Trophoblast cell (in vitro differentiated cells and primary cell): ENCODE results near the gene PHF12.

Experiments
- DNase-seq, 2 donors: peaks; one replicate each; pipeline ENCODE4 v3.0.0-alpha.2; 2016
- H2AFZ ChIP-seq: 2 replicates; pipeline ENCODE4 v1.6.1; 2013; ENCODE audit warnings: low read length, moderate library complexity, mild to moderate bottlenecking; ENCODE audit not compliant: insufficient read depth, poor library complexity
- H2AK5ac ChIP-seq: 2 replicates; pipeline ENCODE4 v1.6.1; 2013; ENCODE audit warnings: mild to moderate bottlenecking, low read length
- H2BK120ac ChIP-seq: 2 replicates; pipeline ENCODE4 v1.6.1; 2013; ENCODE audit warnings: low read length, mild to moderate bottlenecking, moderate library complexity; ENCODE audit not compliant: insufficient read depth, poor library complexity
- H2BK12ac ChIP-seq: 2 replicates; pipeline ENCODE4 v1.6.1; 2013; ENCODE audit warnings: mild to moderate bottlenecking, low read length, moderate library complexity
- H2BK5ac ChIP-seq: 2 replicates; pipeline ENCODE4 v1.6.1; 2013; ENCODE audit warnings: low read length, low read depth, moderate library complexity, mild to moderate bottlenecking; ENCODE audit not compliant: poor library complexity
- H3K14ac ChIP-seq: 2 replicates; pipeline ENCODE4 v1.6.1; 2013; ENCODE audit warnings: mild to moderate bottlenecking, low read length
- H3K18ac ChIP-seq: 2 replicates; pipeline ENCODE4 v1.6.1; 2013; ENCODE audit warnings: mild to moderate bottlenecking, low read length
- H3K23ac ChIP-seq: 2 replicates; pipeline ENCODE4 v1.6.1; 2013; ENCODE audit warnings: low read length
- H3K27ac ChIP-seq: 2 replicates; pipeline ENCODE4 v1.5.1; 2013; ENCODE audit warnings: low read depth, mild to moderate bottlenecking, inconsistent platforms, low read length, moderate library complexity
- H3K27me3 ChIP-seq: 2 replicates; pipeline ENCODE4 v1.6.1; 2013; ENCODE audit warnings: inconsistent platforms, mild to moderate bottlenecking, low read length, moderate library complexity; ENCODE audit not compliant: insufficient read depth
- H3K36me3 ChIP-seq, 2 experiments: 1 replicate in 1 of 2; 2 replicates in 1 of 2; pipeline ENCODE4 v1.6.1; 2013; ENCODE audit warnings: low read length in 2 of 2, mild to moderate bottlenecking in 2 of 2, moderate library complexity in 1 of 2; ENCODE audit not compliant: insufficient read depth in 2 of 2, control insufficient read depth in 1 of 2
- H3K4ac ChIP-seq: 2 replicates; pipeline ENCODE4 v1.6.1; 2013; ENCODE audit warnings: low read depth, mild to moderate bottlenecking, low read length, moderate library complexity
- H3K4me1 ChIP-seq, 2 experiments: 1 replicate in 1 of 2; 2 replicates in 1 of 2; pipeline ENCODE4 v1.6.1; 2013; ENCODE audit warnings: low read length in 2 of 2, mild to moderate bottlenecking in 2 of 2, moderate library complexity in 1 of 2; ENCODE audit not compliant: insufficient read depth in 2 of 2, control insufficient read depth in 1 of 2
- H3K4me2 ChIP-seq: 2 replicates; pipeline ENCODE4 v1.6.1; 2013; ENCODE audit warnings: inconsistent platforms, mild to moderate bottlenecking, low read length, moderate library complexity
- H3K4me3 ChIP-seq: 2 replicates; pipeline ENCODE4 v1.5.1; 2013; ENCODE audit warnings: mild to moderate bottlenecking, low read depth, low read length, inconsistent platforms
- H3K79me1 ChIP-seq: one replicate; pipeline ENCODE4 v1.6.1; 2013; ENCODE audit warnings: low read length
- H3K79me2 ChIP-seq: 2 replicates; pipeline ENCODE4 v1.6.1; 2013; ENCODE audit warnings: low read length, mild to moderate bottlenecking; ENCODE audit not compliant: control insufficient read depth, insufficient read depth, poor library complexity
- H3K9ac ChIP-seq: 2 replicates; pipeline ENCODE4 v1.6.1; 2013; ENCODE audit warnings: mild to moderate bottlenecking, low read length
- H3K9me3 ChIP-seq: 2 replicates; pipeline ENCODE4 v1.6.1; 2013; ENCODE audit warnings: low read depth, mild to moderate bottlenecking, control low read depth, inconsistent platforms, low read length; ENCODE audit not compliant: insufficient read depth
- H4K12ac ChIP-seq: 2 replicates; pipeline ENCODE4 v1.6.1; 2013; ENCODE audit warnings: low read depth, mild to moderate bottlenecking, low read length, moderate library complexity
- H4K8ac ChIP-seq: 2 replicates; pipeline ENCODE4 v1.6.1; 2013; ENCODE audit warnings: low read depth, mild to moderate bottlenecking, low read length, moderate library complexity
- H4K91ac ChIP-seq: one replicate; pipeline ENCODE4 v1.6.1; 2013; ENCODE audit warnings: low read depth, mild to moderate bottlenecking, low read length, moderate library complexity
- WGBS: extraction: QIAGEN DNeasy Blood & Tissue Kit; methylation state at CpG from one replicate; pipeline ENCODE4 v1.1.7; 2013; ENCODE audit warnings: missing lambda C conversion rate; ENCODE audit not compliant: insufficient read length, insufficient coverage; ENCODE audit errors: extremely low coverage; 5-methylcytosine and 5-hydroxymethylcytosine counted together

The PHF12 gene

DNA sequence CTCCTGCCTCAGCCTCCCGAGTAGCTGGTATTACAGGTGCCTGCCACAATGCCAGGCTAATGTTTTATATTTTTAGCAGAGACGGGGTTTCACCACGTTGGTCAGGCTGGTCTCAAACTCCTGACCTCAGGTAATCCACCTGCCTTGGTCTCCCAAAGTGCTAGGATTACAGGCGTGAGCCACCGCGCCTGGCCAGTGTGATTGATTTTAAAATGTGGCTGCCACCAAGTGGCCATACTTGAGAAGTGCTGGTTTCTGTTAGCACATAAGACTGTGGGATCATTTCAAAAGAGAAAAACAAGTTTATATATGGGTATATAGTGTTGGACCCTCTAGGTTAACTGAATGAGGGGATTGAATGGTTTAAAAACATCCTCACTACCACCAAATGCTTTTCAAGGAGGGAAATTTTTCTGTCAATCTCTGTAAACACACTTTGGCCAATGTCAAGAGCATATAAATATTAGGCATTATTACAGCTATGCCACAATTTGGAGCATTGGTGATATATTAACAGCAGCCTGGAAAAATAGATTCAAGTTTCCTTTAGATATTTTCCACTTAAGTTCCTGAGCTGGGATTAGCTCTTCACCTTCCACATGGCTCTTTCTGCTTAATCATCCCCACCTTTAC is 34.9 kb downstream of the PHF12 start:
- Histone ChIP-seq H3K4me1 (no peaks in the 10 kb centered on the region), H3K23ac (no peak overlapping the region), H3K27ac (no peak overlapping the region), H2AK5ac (no peak overlapping the region), H3K4ac (no peak overlapping the region), H4K12ac (no peak overlapping the region), H3K9ac (no peak overlapping the region), H3K79me2 (no peaks in the 10 kb centered on the region), H3K27me3 (no peaks in the 10 kb centered on the region), H3K14ac (no peak overlapping the region), H2BK5ac (no peak overlapping the region), H2BK120ac (no peak overlapping the region), H3K36me3 (peaks cover 48 to 74% of the 10 kb centered on the region in 2 experiments), H3K9me3 (no peaks in the 10 kb centered on the region), H3K4me2 (no peak overlapping the region), H3K18ac (no peak overlapping the region), H2BK12ac (no peak overlapping the region), H2AFZ (no peak overlapping the region), H3K79me1 (no peaks in the 10 kb centered on the region), H4K91ac (no peak overlapping the region), H4K8ac (no peak overlapping the region), H3K4me3 (no peak overlapping the region)
- peak; percentile 33 to 74 for DNase-seq
- WGBS = no CpG with 5 or more reads among the region's 6 CpGs

GRCh38 chr17:28912938-28913333 is 38.4 kb downstream of the PHF12 start:
- H3K14ac ChIP-seq = no peak overlapping the region
- no peak overlapping the region for H3K4me3 ChIP-seq
- H2AK5ac ChIP-seq = no peak overlapping the region
- H2BK120ac ChIP-seq = no peak overlapping the region
- H2BK5ac ChIP-seq = no peak overlapping the region
- H2BK12ac ChIP-seq = no peak overlapping the region
- no peaks in the 10 kb centered on the region for H3K4me1 ChIP-seq
- H3K18ac ChIP-seq = no peak overlapping the region
- H3K79me2 ChIP-seq = no peaks in the 10 kb centered on the region
- no peak overlapping the region for H4K91ac ChIP-seq
- H3K9me3 ChIP-seq = no peaks in the 10 kb centered on the region
- H3K9ac ChIP-seq = no peak overlapping the region
- WGBS = no CpG with 5 or more reads among the region's 6 CpGs
- H3K23ac ChIP-seq = no peak overlapping the region
- H4K8ac ChIP-seq = no peak overlapping the region
- H3K27ac ChIP-seq = no peak overlapping the region
- H3K36me3 ChIP-seq = peaks cover 63 to 88% of the 10 kb centered on the region in 2 experiments
- H3K27me3 ChIP-seq = no peaks in the 10 kb centered on the region
- no peak for DNase-seq
- H2AFZ ChIP-seq = no peak overlapping the region
- no peak overlapping the region for H3K4ac ChIP-seq
- no peak overlapping the region for H4K12ac ChIP-seq
- no peaks in the 10 kb centered on the region for H3K79me1 ChIP-seq
- H3K4me2 ChIP-seq = no peak overlapping the region

DNA sequence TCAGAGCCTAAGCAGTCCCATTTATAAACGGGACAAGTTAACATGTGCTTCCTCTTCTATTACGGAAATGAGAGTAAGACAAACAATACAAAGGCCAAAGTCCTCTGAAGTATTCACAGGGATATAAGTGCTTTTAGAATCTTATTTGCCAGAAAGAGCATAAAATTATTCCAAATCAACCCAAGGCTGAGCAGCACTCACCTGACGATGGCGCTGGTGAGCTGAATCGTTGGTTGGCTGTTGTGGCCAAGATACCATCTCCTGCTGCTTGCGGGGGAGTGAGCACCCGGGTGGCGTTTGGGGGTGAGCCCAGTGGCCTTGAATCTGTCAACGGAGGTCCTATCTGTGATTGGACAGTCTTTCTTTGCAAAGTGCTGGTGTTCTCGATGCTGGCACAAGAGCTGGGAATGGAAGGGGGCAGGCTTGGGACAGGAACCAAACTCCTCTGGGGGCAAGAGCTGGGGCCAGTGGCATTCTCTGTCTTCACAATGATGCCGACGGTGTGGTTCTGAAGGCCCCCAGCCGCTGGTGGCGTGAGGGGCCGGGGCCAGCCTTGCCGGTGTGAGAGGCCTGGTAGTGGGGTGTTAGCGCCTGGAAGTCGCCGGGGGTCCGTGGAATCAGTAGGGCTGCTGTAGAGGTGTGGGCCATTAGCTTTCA is 38.9 kb downstream of the PHF12 start:
- no peak overlapping the region for H3K27ac ChIP-seq
- no peak overlapping the region for H2AK5ac ChIP-seq
- H3K36me3 ChIP-seq = peaks cover 61 to 88% of the 10 kb centered on the region in 2 experiments
- no CpG with 5 or more reads among the region's 20 CpGs for WGBS
- no peak overlapping the region for H2BK5ac ChIP-seq
- H2BK120ac ChIP-seq = no peak overlapping the region
- no peak overlapping the region for H4K8ac ChIP-seq
- no peaks in the 10 kb centered on the region for H3K79me2 ChIP-seq
- H3K23ac ChIP-seq = no peak overlapping the region
- H3K27me3 ChIP-seq = no peaks in the 10 kb centered on the region
- H3K18ac ChIP-seq = peak overlapping the region; percentile 33
- H3K4me1 ChIP-seq = no peaks in the 10 kb centered on the region
- no peak overlapping the region for H2BK12ac ChIP-seq
- no peak overlapping the region for H2AFZ ChIP-seq
- no peaks in the 10 kb centered on the region for H3K79me1 ChIP-seq
- H4K91ac ChIP-seq = no peak overlapping the region
- no peak overlapping the region for H3K4me2 ChIP-seq
- H3K4ac ChIP-seq = no peak overlapping the region
- H3K14ac ChIP-seq = no peak overlapping the region
- no peak overlapping the region for H4K12ac ChIP-seq
- DNase-seq = no peak
- H3K4me3 ChIP-seq = no peak overlapping the region
- H3K9me3 ChIP-seq = no peaks in the 10 kb centered on the region
- H3K9ac ChIP-seq = no peak overlapping the region

- Histone ChIP-seq H3K23ac (no peak overlapping the region), H3K79me2 (no peaks in the 10 kb centered on the region), H3K79me1 (no peaks in the 10 kb centered on the region), H3K14ac (no peak overlapping the region), H3K4ac (no peak overlapping the region), H3K4me2 (no peak overlapping the region), H2AK5ac (no peak overlapping the region), H3K27ac (no peak overlapping the region), H4K91ac (no peak overlapping the region), H3K18ac (no peak overlapping the region), H2BK120ac (no peak overlapping the region), H2BK12ac (no peak overlapping the region), H4K12ac (no peak overlapping the region), H3K4me1 (no peaks in the 10 kb centered on the region), H2BK5ac (no peak overlapping the region), H3K9ac (no peak overlapping the region), H2AFZ (no peak overlapping the region), H3K36me3 (peaks cover 66 to 89% of the 10 kb centered on the region in 2 experiments), H4K8ac (no peak overlapping the region), H3K9me3 (peaks cover 2% of the 10 kb centered on the region), H3K27me3 (no peaks in the 10 kb centered on the region), H3K4me3 (no peak overlapping the region)
- DNase-seq = peak; percentile 92 to 96
- WGBS = no CpG with 5 or more reads among the region's 13 CpGs
These were observed 39.8 kb downstream of the PHF12 start for GRCh38 chr17:28911411-28912045.
